Motor neuron (in vitro differentiated cells): ENCODE data around the gene CALB2. TPM values are rescaled to one million over a fixed set of nuclear protein-coding genes. Genes with fewer than 3 reads are reported as not detected.
A peak's percentile ranks its signal among the peaks of the same experiment; 100 is the strongest.

Experiments used
- ATAC-seq, 8 experiments: fragments of 200-7000 bp; cut with Tn5 transposase; replicated peaks in 6 of 8; 2 replicates each; pipeline ENCODE4 v1.8.0; 2021; ENCODE audit warnings: mild to moderate bottlenecking in 8 of 8, moderate library complexity in 8 of 8
- H3K27ac ChIP-seq, 2 donors: fragments of 250-450 bp; sonication (Bioruptor Pico); 2 replicates each; pipeline ENCODE4 v1.9.0; 2021; ENCODE audit warnings: antibody characterized with exemption in 2 of 2, mild to moderate bottlenecking in 2 of 2, moderate library complexity in 1 of 2
- H3K4me1 ChIP-seq, 2 donors: fragments of 250-450 bp; sonication (Bioruptor Pico); replicated peaks in 1 of 2; 2 replicates each; pipeline ENCODE4 v1.6.1; 2021; ENCODE audit warnings: antibody characterized with exemption in 2 of 2, mild to moderate bottlenecking in 2 of 2, moderate library complexity in 1 of 2
- H3K4me3 ChIP-seq, 5 donors: fragments of 250-450 bp; sonication (Bioruptor Pico); 2 replicates each; pipeline ENCODE4 v1.9.0; 2021; ENCODE audit warnings: antibody characterized with exemption in 5 of 5, mild to moderate bottlenecking in 5 of 5, moderate library complexity in 4 of 5
- WGBS, 10 experiments: fragments of 450-650 bp; shearing (Covaris generic); methylation state at CpG; one replicate each; pipeline ENCODE4 v1.0.0; 2022; 5-methylcytosine and 5-hydroxymethylcytosine counted together
- in situ Hi-C, 9 experiments: fragments of 400-800 bp; cut with MboI; loops; one replicate each; pipeline ENCODE4 v1.15.0; 2021; ENCODE audit warnings: low sequenced_read_pairs in 9 of 9, low pct_unique_long_range_greater_than_20kb in 2 of 9; ENCODE audit not compliant: unreplicated experiment in 9 of 9
- total RNA-seq, 8 experiments: library from RNA; unstranded; fragments of 300-600 nt; gene quantifications; 2 replicates each; pipeline versions ENCODE4 v1.2.3 to v1.2.4, GENCODE V29; 2022

The CALB2 gene
- total RNA-seq, 8 experiments from 2014 or later = 0.33 to 13.5 (median 0.83) TPM; not detected in 2

DNA sequence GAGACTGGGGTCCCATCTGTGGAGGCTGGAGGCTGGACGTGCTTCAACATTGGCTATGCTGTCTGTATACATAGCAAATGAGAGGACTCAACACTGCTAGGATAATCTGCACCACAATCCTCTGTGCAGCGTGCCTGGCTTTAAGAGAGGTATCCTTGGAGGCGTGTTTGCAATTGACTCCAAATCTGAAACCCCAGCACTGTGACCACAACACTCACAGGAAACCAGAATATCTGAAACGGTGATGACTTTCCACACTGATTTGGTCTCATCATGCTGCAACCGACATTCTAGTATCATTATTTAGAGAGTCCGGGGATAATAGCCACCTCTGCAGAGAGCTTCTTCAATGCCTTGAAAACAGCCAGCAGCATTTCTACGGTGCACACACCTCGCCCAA lies 48.2 kb downstream of the CALB2 start:
- H3K4me1 ChIP-seq = peaks cover 0 to 3% of the 10 kb centered on the region in 2 donors
- H3K4me3 ChIP-seq = no peak overlapping the region
- no peak for ATAC-seq
- in situ Hi-C loops = loop anchor here in 3 of 9 experiments (25.0 kb wide), 1 partner anchor 206 kb away; no protein-coding TSS in a partner anchor
- WGBS, 10 experiments = 0 to 61% (median 47%) methylated on average over 1 to 8 of the region's 8 CpGs; no CpG with 5 or more reads in 3 of the 10 experiments
- no peak overlapping the region for H3K27ac ChIP-seq

DNA sequence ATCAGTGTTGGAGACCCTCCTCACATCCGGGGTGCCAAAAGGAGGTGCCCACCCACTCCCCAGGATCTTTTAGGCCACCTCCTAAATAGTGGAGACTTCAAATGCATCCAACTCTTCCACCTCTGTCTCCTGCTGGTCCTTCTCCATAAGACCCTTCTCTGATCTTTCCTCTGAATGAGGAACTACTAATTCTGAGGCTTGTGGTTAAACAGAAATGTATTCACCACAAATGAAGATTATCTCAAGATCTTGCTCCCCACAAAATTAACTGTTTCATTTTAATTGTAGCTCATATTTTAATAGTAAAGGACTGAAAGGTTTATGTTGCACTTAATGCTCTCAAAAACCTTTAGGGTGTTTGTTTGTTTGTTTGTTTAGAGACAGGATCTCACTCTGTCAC lies 49.2 kb downstream of the CALB2 start:
- in situ Hi-C loops = loop anchor here in 3 of 9 experiments (25.0 kb wide), 1 partner anchor 205 kb away; no protein-coding TSS in a partner anchor
- 0 to 20% methylated on average over 1 of the region's 1 CpG; no CpG with 5 or more reads in 8 of the 10 experiments for WGBS, 10 experiments

DNA sequence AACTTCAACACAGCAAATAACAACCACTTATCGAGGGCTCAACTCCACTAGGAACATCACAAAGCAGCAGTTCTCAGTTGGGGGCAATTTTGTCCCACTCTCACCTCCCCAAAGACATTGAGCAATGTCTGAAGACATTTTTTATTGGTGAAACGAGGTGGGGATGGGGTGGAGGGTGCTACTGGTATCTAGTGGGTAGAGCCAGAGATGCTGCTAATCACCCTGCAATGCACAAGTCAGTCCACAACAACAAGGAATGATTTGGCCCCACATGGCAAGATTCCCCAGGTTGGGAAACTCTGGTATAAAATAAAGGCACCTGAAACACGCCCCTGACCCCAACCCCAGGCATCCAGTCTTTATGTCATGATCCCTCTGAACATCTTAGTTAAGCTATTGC lies 50.0 kb downstream of the CALB2 start:
- in situ Hi-C loops = loop anchor here in 3 of 9 experiments (25.0 kb wide), 1 partner anchor 204 kb away; no protein-coding TSS in a partner anchor
- Histone ChIP-seq H3K27ac (no peak overlapping the region), H3K4me1 (peaks cover 0 to 5% of the 10 kb centered on the region in 2 donors), H3K4me3 (no peak overlapping the region)
- WGBS, 10 experiments = 0 to 83% (median 40%) methylated on average over 1 to 3 of the region's 3 CpGs; no CpG with 5 or more reads in 3 of the 10 experiments
- ATAC-seq = no peak

More for the DNA sequence above, 49.2 kb downstream of the CALB2 start:
- Histone ChIP-seq H3K27ac (no peak overlapping the region), H3K4me3 (no peak overlapping the region), H3K4me1 (peaks cover 0 to 3% of the 10 kb centered on the region in 2 donors)
- no peak for ATAC-seq

DNA sequence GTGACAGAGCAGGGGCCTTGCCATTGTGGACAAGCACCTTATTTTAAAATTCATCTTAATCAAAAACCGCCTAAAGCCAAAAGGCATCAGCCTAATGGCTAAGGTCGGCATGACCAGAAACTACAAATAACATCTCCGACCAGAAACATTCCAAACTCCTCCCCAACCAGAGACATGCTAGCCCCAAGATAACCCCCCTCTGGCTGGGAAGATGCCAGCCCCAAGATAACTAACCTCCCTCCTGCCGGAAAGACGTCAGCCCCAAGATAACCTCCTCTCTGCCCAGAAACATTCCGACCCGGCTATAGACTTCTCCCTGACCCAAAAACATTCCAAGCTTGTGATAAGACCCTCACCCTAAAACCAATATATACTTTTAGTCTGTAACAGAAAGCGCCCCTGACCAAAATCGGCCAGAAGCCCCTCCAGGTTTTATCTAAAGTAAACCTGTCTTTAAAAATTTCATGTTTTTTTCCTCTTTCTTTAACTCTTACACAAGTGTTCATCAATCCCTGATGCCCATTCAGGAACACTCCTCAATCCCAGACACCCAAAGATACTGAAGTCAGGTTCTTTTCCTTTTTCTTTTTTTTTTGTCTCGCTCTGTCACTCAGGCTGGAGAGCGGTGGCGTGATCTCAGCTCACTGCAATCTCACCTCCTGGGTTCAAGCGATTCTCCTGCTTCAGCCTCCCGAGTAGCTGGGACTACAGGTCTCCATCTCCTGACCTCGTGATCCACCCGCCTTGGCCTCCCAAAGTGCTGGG lies 50.7 kb downstream of the CALB2 start:
- in situ Hi-C loops = loop anchor here in 3 of 9 experiments (25.0 kb wide), 1 partner anchor 203 kb away; no protein-coding TSS in a partner anchor
- H3K4me3 ChIP-seq = no peak overlapping the region
- no peak for ATAC-seq

DNA sequence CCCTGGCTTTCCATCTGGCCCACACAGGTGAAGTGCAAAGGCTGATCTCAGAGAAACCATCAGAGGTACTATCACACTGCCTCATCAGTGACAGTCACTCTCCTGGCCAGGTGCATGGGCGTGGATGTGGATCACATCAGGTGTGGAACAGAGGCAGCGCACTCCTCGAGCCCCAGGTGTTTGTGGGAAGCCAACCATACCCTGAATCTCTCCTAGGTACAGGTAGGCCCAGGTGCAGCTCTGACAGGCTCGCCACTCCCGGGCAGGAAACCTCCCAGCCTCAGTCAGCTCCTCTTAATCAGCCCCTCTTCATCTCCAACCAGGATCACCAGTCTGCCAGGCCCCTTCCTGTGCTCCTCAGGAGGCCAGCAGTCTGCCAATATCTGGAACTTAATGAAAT lies 51.6 kb downstream of the CALB2 start:
- in situ Hi-C loops = loop anchor here in 4 of 9 experiments (10.0 to 25.0 kb wide), 2 partner anchors 95 to 202 kb away; no protein-coding TSS in a partner anchor
- H3K27ac ChIP-seq = no peak overlapping the region
- no peak overlapping the region for H3K4me3 ChIP-seq

More for the DNA sequence above, 50.7 kb downstream of the CALB2 start:
- Histone ChIP-seq H3K27ac (no peak overlapping the region), H3K4me1 (peaks cover 0 to 5% of the 10 kb centered on the region in 2 donors)
- WGBS, 10 experiments = 31 to 92% (median 68%) methylated on average over 2 to 13 of the region's 16 CpGs

DNA sequence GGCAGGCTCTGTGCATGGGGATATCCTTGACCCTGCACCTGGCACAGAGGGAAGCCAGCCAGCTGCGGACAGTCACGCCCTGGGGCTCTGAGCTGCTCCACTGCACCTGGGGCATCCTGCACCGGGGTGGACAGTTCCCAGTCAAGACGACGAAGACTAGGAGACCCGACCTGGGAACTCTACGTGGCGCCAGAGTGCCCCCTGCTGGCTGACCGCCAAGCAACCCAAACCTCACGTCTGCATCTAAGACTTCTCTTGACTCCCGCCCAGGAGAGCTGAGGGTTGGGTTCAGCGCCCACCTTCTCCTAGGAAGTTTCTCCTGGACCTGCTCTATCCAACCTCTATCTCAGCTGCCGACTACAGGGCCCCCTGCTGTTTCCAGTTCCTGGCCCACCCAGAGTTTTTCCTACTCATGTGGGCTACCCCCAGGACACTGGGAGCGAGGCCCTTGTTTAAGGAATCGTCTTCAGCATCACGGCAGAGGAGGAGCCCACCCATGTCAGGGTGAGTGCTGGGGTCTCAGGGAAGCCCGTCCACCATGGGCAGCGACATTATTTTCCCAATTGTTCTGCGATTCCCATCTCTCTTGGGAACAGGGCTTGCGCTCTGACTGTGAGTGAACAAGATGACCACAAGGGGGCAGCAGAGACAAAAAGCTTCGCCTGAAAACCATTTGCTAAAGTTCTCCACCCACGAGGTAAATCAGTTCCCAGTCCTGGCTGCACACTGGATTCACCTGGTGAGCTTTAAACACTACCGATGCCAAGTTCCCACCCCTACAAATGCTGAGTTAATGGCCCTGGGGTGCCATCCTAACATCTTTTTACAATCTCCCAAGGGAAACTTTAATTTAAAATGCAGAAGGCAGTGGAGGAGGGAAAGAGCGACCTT lies 54.0 kb downstream of the CALB2 start:
- Histone ChIP-seq H3K27ac (no peak overlapping the region), H3K4me1 (peaks cover 0 to 5% of the 10 kb centered on the region in 2 donors), H3K4me3 (peak overlapping the region in 1 of 5 donors; percentile 17)
- in situ Hi-C loops = loop anchor here in 4 of 9 experiments (10.0 to 25.0 kb wide), 2 partner anchors 92 to 200 kb away; no protein-coding TSS in a partner anchor
- ATAC-seq = peak; percentile 77 to 95 (median 90)
- WGBS, 10 experiments = 0 to 25% (median 18%) methylated on average over 1 to 9 of the region's 24 CpGs; no CpG with 5 or more reads in 2 of the 10 experiments

More for the DNA sequence above, 51.6 kb downstream of the CALB2 start:
- ATAC-seq = no peak
- 60 to 82% (median 76%) methylated on average over 2 to 5 of the region's 5 CpGs; no CpG with 5 or more reads in 7 of the 10 experiments for WGBS, 10 experiments
- H3K4me1 ChIP-seq = peaks cover 0 to 5% of the 10 kb centered on the region in 2 donors

DNA sequence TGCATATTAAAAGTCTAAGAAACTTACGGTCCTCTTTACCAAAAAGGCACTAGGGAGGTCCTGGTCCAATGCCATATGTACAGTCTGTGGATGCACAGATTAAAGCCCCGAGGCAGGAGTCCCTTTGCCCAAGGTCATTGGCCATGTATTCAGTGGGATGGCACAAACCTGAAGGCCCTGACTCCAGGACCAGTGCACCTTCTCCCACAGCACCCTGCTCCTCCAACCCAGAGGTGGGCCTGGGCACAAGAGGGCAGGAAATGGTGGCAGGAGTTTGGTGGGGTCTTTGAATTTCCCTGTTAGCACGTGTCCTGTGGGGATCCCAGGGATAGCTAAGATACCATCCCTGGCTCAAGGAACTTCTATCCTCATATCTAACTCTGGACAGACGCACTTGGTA lies 54.8 kb downstream of the CALB2 start:
- in situ Hi-C loops = loop anchor here in 4 of 9 experiments (10.0 to 25.0 kb wide), 2 partner anchors 91 to 199 kb away; no protein-coding TSS in a partner anchor

DNA sequence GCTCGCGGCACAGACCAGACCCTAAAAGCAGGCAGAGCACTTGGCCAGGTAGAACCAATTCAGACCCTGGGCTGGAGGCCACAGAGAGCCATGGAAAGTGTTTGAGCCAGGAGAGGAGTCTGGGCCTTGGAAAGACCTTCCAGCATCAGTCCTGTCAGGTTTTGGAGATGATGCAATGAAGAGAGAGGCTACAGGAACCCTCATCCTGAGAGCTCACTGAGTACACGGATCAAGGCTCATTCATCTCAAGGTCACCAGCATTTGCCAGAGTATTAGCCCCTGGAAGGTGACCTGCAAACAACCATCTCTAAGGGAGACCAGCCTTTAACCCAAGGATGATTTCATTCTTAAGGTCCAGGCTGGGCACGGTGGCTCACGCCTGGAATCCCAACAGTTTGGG lies 55.5 kb downstream of the CALB2 start:
- in situ Hi-C loops = loop anchor here in 4 of 9 experiments (10.0 to 25.0 kb wide), 2 partner anchors 91 to 198 kb away; no protein-coding TSS in a partner anchor
- no peak for ATAC-seq

More for the DNA sequence above, 54.8 kb downstream of the CALB2 start:
- Histone ChIP-seq H3K27ac (no peak overlapping the region), H3K4me3 (no peak overlapping the region), H3K4me1 (peaks cover 0 to 5% of the 10 kb centered on the region in 2 donors)
- 10 to 94% (median 56%) methylated on average over 2 to 3 of the region's 4 CpGs; no CpG with 5 or more reads in 4 of the 10 experiments for WGBS, 10 experiments
- ATAC-seq = no peak

DNA sequence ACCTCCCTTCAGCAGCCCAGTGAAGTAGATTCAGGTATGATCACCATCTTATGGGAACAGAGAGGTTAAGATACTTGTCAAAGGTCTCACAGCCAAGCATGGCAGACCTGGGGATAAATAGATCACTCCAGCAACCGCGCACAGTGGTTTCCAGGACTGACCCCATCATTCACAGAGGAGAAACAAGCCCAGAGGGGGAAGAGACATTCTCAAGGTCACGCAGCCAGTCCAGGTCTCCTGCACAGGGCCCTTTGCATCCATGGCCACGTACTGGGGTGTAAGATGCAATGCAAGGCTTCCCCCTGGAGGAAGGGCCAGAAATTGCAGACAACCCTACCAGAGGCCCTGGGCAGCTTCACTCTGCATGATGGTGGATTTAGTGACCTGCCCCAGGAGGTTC lies 63.4 kb downstream of the CALB2 start:
- in situ Hi-C loops = loop anchor here in 3 of 9 experiments (25.0 kb wide), 1 partner anchor 190 kb away; no protein-coding TSS in a partner anchor

More for the DNA sequence above, 55.5 kb downstream of the CALB2 start:
- WGBS, 10 experiments = 100% methylated on average over 1 to 2 of the region's 5 CpGs; no CpG with 5 or more reads in 7 of the 10 experiments
- Histone ChIP-seq H3K4me3 (no peak overlapping the region), H3K27ac (no peak overlapping the region), H3K4me1 (peaks cover 0 to 5% of the 10 kb centered on the region in 2 donors)

DNA sequence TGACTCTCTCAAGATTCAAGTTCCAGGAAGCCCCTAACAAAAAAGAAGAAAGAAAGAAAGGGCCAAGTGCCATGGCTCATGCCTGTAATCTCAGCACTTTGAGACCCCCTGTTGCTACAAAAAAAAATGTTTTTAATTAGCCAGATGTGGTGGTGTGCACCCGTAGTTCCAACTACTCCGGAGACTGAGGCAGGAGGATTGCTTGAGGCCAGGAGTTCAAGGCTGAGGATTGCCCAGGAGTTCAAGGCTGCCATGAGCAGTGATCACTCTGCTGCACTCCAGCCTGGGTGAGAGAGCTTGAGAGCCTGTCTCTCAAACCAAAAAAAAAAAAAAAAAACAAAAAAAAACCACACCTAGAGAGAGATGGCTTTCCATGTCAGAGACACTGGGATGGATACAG lies 64.5 kb downstream of the CALB2 start:
- Histone ChIP-seq H3K4me1 (no peaks in the 10 kb centered on the region), H3K27ac (no peak overlapping the region), H3K4me3 (no peak overlapping the region)
- in situ Hi-C loops = loop anchor here in 3 of 9 experiments (25.0 kb wide), 1 partner anchor 189 kb away; no protein-coding TSS in a partner anchor
- WGBS, 10 experiments = 0 to 72% (median 40%) methylated on average over 1 to 2 of the region's 2 CpGs; no CpG with 5 or more reads in 3 of the 10 experiments
- no peak for ATAC-seq

More for the DNA sequence above, 63.4 kb downstream of the CALB2 start:
- Histone ChIP-seq H3K27ac (no peak overlapping the region), H3K4me1 (no peaks in the 10 kb centered on the region), H3K4me3 (no peak overlapping the region)
- no peak for ATAC-seq
- 40 to 83% (median 56%) methylated on average over 1 to 3 of the region's 4 CpGs; no CpG with 5 or more reads in 6 of the 10 experiments for WGBS, 10 experiments

DNA sequence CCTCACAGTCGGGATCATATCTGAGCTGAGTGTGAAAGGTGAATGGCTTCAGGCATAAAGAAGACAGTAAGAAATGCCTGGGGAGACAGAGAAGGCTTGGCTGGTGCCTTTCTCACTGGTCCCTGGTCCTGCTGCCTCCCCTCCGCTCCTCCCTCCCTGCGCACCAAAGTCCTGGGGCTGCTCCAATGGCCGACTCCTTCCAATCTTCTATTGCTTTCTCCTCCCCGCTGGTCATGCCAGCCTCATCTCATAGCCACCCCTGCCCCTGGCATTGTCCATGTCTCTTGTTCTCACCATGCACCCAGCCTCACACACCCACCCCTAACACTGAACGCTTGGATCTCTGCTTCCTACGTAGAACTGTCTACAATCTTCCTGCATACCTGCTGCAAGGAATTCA lies 65.3 kb downstream of the CALB2 start:
- ATAC-seq = no peak
- H3K4me1 ChIP-seq = no peaks in the 10 kb centered on the region
- no peak overlapping the region for H3K27ac ChIP-seq
- WGBS, 10 experiments = 0 to 100% (median 75%) methylated on average over 1 to 6 of the region's 7 CpGs
- in situ Hi-C loops = loop anchor here in 3 of 9 experiments (25.0 kb wide), 1 partner anchor 188 kb away; no protein-coding TSS in a partner anchor
- no peak overlapping the region for H3K4me3 ChIP-seq

DNA sequence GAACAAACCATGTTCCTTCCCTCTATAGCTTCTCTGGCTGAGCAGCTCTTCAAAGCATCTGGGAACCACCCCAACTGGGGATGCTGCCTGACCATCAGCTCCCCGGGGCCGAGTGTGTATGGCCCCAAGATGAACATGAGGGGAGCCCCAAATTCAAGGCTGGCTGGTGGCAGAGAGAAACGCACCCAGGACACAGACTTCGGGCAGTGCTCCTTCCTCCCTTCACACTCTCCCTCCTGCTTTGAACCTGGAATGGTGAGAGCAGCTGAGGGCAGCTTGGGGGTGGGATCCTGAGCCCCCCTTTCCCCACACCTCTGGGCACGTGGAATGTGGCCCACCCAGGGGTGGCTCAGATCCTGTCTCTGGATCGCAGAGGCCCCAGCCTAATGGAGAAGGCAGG lies 66.1 kb downstream of the CALB2 start:
- no peaks in the 10 kb centered on the region for H3K4me1 ChIP-seq
- no peak overlapping the region for H3K4me3 ChIP-seq
- in situ Hi-C loops = loop anchor here in 4 of 9 experiments (25.0 kb wide), 1 partner anchor 188 kb away; no protein-coding TSS in a partner anchor
- WGBS, 10 experiments = 0 to 90% (median 53%) methylated on average over 1 to 3 of the region's 6 CpGs; no CpG with 5 or more reads in 3 of the 10 experiments
- no peak overlapping the region for H3K27ac ChIP-seq
- no peak for ATAC-seq
